NCI-H1105 treated with DMSO at 0.1 percent for 48 hours (cell line): Measurements from ENCODE around the gene CTXN3.

ENCODE experiments used
- DNase-seq: peaks from one replicate; lab custom pipeline; 2025; lab: John Stamatoyannopoulos, UW

CTXN3 gene

GRCh38 chr5:127697894-127698600 lies 49.2 kb downstream of the CTXN3 start:
- DNase-seq = no peak

GRCh38 chr5:127699416-127699815 lies 50.5 kb downstream of the CTXN3 start:
- no peak for DNase-seq

GRCh38 chr5:127700237-127700766 lies 51.4 kb downstream of the CTXN3 start:
- no peak for DNase-seq

GRCh38 chr5:127702434-127702833 lies 53.6 kb downstream of the CTXN3 start:
- DNase-seq = no peak

- DNase-seq = no peak
These were observed 54.2 kb downstream of the CTXN3 start, which contains the start of gene CCDC192 for GRCh38 chr5:127702926-127703561. TSS of gene CCDC192 (plus strand) at chr5:127703391. CDS start at chr5:127703446, 55 bp downstream.

GRCh38 chr5:127705120-127705892 lies 56.4 kb downstream of the CTXN3 start:
- no peak for DNase-seq

GRCh38 chr5:127706691-127707090 lies 57.8 kb downstream of the CTXN3 start:
- DNase-seq = no peak

- DNase-seq = no peak
These were observed 58.3 kb downstream of the CTXN3 start for GRCh38 chr5:127707209-127707608.
